PFSK-1 (cell line): ENCODE data around the gene OR10Z1.

Experiments
- FOXP2 ChIP-seq: optimal IDR thresholded peaks from 2 replicates; pipeline ENCODE3; 2011; ENCODE audit warnings: borderline replicate concordance, control low read depth, inconsistent platforms; ENCODE audit not compliant: insufficient read depth; ENCODE audit errors: extremely low read length, extremely low read depth
- POLR2AphosphoS5 ChIP-seq: IDR thresholded peaks from 2 replicates; pipeline ENCODE4 v1.6.1; 2012; ENCODE audit warnings: low read depth, mild to moderate bottlenecking, control low read depth, low read length, moderate library complexity
- SIN3A ChIP-seq: IDR thresholded peaks from 2 replicates; pipeline ENCODE4 v1.6.1; 2012; ENCODE audit warnings: mild to moderate bottlenecking, low read length, moderate library complexity, borderline replicate concordance; ENCODE audit not compliant: insufficient read depth
- TAF1 ChIP-seq: IDR thresholded peaks from 2 replicates; pipeline ENCODE4 v1.6.1; 2012; ENCODE audit warnings: low read length, control low read depth, borderline replicate concordance; ENCODE audit not compliant: insufficient read depth
- TF ChIP-seq, protein P1 (sequence below), 2 experiments: IDR thresholded peaks; 2 replicates each; pipeline versions ENCODE4 v1.6.1 to v1.8.0; 2011 to 2012; ENCODE audit warnings: low read depth in 2 of 2, low read length in 2 of 2, control low read depth in 1 of 2, inconsistent platforms in 1 of 2, mild to moderate bottlenecking in 1 of 2, moderate library complexity in 1 of 2; ENCODE audit not compliant: insufficient read depth in 1 of 2

The OR10Z1 gene

GRCh38 chr1:158572226-158572625 is 32.8 kb upstream of the OR10Z1 start:
- TF ChIP-seq TAF1, result no peak

- TF ChIP-seq, protein P1, sequence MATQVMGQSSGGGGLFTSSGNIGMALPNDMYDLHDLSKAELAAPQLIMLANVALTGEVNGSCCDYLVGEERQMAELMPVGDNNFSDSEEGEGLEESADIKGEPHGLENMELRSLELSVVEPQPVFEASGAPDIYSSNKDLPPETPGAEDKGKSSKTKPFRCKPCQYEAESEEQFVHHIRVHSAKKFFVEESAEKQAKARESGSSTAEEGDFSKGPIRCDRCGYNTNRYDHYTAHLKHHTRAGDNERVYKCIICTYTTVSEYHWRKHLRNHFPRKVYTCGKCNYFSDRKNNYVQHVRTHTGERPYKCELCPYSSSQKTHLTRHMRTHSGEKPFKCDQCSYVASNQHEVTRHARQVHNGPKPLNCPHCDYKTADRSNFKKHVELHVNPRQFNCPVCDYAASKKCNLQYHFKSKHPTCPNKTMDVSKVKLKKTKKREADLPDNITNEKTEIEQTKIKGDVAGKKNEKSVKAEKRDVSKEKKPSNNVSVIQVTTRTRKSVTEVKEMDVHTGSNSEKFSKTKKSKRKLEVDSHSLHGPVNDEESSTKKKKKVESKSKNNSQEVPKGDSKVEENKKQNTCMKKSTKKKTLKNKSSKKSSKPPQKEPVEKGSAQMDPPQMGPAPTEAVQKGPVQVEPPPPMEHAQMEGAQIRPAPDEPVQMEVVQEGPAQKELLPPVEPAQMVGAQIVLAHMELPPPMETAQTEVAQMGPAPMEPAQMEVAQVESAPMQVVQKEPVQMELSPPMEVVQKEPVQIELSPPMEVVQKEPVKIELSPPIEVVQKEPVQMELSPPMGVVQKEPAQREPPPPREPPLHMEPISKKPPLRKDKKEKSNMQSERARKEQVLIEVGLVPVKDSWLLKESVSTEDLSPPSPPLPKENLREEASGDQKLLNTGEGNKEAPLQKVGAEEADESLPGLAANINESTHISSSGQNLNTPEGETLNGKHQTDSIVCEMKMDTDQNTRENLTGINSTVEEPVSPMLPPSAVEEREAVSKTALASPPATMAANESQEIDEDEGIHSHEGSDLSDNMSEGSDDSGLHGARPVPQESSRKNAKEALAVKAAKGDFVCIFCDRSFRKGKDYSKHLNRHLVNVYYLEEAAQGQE (IDR thresholded peaks at IDR 0.05; ENCODE audit: insufficient read depth in 1 of 2, low read depth in 2 of 2, low read length in 2 of 2), result no peak
- TF ChIP-seq POLR2AphosphoS5 (no peak), TAF1 (no peak), FOXP2 (no peak), SIN3A (no peak)
These were observed 27.5 kb upstream of the OR10Z1 start for GRCh38 chr1:158577561-158577960.

- TF ChIP-seq, protein P1 (IDR thresholded peaks at IDR 0.05; ENCODE audit: insufficient read depth in 1 of 2, low read depth in 2 of 2, low read length in 2 of 2), result no peak
- TF ChIP-seq TAF1 (no peak), POLR2AphosphoS5 (no peak), FOXP2 (no peak), SIN3A (no peak)
These were observed 25.3 kb upstream of the OR10Z1 start, which contains the start of gene OR10X1 for GRCh38 chr1:158579733-158580132. TSS of gene OR10X1 (minus strand) at chr1:158579899. CDS start at chr1:158579899, 0 bp downstream.

- TF ChIP-seq SIN3A, result no peak
- no peak for TF ChIP-seq TAF1
- TF ChIP-seq, protein P1 (IDR thresholded peaks at IDR 0.05; ENCODE audit: insufficient read depth in 1 of 2, low read depth in 2 of 2, low read length in 2 of 2), result no peak
- no peak for TF ChIP-seq FOXP2
- no peak for TF ChIP-seq POLR2AphosphoS5
These were observed 21.1 kb upstream of the OR10Z1 start for GRCh38 chr1:158583962-158584361.

GRCh38 chr1:158586942-158587341 is 18.1 kb upstream of the OR10Z1 start:
- TF ChIP-seq TAF1 (no peak), SIN3A (no peak), POLR2AphosphoS5 (no peak), FOXP2 (no peak)
- TF ChIP-seq, protein P1 (IDR thresholded peaks at IDR 0.05; ENCODE audit: insufficient read depth in 1 of 2, low read depth in 2 of 2, low read length in 2 of 2), result no peak
